ENCODE results near the gene TIFAB. TPM values are rescaled to one million over a fixed set of nuclear protein-coding genes. Genes with fewer than 3 reads are reported as not detected.

Gene TIFAB
- total RNA-seq, 1 experiment from 2014 or later: not detected

DNA sequence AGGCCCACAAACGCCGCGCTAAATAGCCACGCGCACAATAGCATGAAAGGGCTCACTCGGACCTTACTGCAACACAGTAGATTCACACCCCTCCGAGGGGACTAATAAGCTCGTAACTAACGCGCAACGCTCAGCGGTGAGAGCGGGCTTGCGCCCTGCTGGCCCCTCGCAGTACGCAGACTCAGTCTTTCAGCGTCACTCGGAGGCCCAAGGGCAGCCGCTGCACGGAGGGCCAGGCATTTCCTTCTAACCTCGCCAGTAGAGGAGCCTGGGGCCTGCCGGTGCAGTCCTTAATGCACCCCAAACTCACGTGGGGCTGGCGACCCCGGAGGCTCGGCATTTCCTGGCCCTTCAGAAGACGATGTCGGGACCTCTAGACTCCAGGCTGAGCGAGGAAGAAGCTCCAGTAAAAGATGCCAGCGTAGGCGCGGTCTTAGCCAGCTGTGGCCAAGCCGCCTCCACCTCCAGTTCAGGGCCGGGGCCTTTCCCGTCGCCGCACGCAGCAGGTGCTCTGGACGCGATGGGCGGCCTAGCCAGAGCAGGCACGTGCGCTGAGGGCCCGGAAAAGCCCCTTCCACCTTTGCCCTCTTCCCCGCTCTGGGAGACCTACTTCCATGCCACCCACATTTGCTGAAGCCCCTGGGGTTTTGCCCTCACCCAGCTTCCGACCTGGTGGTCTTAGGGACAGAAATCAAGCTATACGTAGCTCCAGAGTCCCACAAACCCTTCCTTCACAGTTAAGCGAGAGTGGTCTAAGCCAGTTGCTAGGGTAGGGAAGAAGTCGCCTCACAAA, 38.3 kb upstream of the TIFAB start:
- H3K4me2 ChIP-seq (ENCODE audit: low read length): no peak overlapping the region
- intact Hi-C loops (cut with micrococcal nuclease): no loop called here
- no peaks in the 10 kb centered on the region for H3K36me3 ChIP-seq (ENCODE audit: low read depth, low read length)

DNA sequence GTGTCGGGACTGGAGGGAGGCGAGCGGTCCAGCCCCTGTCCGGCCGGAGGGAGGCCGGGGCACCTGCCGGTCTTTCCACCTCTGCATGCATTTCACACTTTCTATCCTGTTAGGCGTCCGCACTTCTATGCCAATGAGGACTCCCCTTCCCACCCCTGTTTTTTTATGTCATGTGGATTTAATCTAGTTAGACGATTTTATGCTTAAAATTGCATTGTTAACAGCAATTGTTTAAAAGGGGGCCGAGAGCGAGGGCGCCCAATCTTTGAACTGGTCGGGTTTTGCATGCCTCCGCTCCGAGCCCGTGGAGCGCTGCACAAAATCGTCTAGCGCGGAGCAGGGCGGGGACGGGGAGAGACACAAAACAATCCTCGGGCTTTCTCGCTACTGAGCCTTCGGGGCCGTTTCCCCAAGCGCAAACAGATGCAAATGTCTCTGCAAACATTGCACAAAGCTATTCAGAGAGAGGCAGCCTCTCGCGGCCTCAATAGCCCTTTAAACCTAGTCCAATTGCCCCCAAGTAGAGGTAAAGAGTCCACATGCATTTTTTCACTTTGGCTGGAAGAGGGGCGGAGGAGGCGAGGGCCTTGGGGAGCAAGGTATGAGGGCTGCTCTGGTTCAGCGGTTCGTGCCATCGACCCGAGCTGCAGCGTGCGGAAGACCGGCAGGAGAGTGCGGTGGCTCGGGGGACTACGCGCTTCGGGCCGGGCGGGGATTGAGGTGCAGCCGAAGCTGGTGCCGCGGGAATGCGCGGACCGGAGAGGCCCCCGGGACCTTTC, 37.5 kb upstream of the TIFAB start:
- ATAC-seq (no peak), DNase-seq (no peak)
- H3K4me2 ChIP-seq (ENCODE audit: low read length): 0 out of 2 replicates have a peak overlapping the region, but pooled peaks have one; percentile 85
- H4K20me1 ChIP-seq (ENCODE audit: low read length): no peaks in the 10 kb centered on the region
- no peaks in the 10 kb centered on the region for H3K27me3 ChIP-seq (ENCODE audit: low read length)
- intact Hi-C loops (cut with micrococcal nuclease): no loop called here
- no TSS peak for BruUV-seq (replicated peaks)
- no peak overlapping the region for H2AFZ ChIP-seq (ENCODE audit: low read length)
- CTCF ChIA-PET: no interaction called here
- no peak for TF ChIP-seq CTCF (conservative IDR thresholded peaks at IDR 0.05; ENCODE audit: low read depth, low read length)
- no peak for TF ChIP-seq EZH2 (IDR thresholded peaks at IDR 0.05; ENCODE audit: low read length, unreplicated experiment)
- TF ChIP-seq EZH2phosphoT487 (IDR thresholded peaks at IDR 0.05; ENCODE audit: borderline replicate concordance, low read length): no peak
- H3K36me3 ChIP-seq (ENCODE audit: low read depth, low read length): no peaks in the 10 kb centered on the region
- H3K4me1 ChIP-seq (ENCODE audit: insufficient read depth, low read length): peaks cover 46% of the 10 kb centered on the region
- H3F3A ChIP-seq (ENCODE audit: low read length, unreplicated experiment): no peaks in the 10 kb centered on the region
- H3K9me2 ChIP-seq (replicated peaks; ENCODE audit: low read length): no peaks in the 10 kb centered on the region
- H3K27ac ChIP-seq (ENCODE audit: low read length): no peak overlapping the region
- no peaks in the 10 kb centered on the region for H3K9me3 ChIP-seq (ENCODE audit: low read length)
- H3K4me3 ChIP-seq (ENCODE audit: low read length): no peak overlapping the region
- no peak overlapping the region for H3K9ac ChIP-seq (ENCODE audit: low read length)
- no peaks in the 10 kb centered on the region for H3K79me2 ChIP-seq (ENCODE audit: low read length)
- POLR2A ChIA-PET (ENCODE audit: unreplicated experiment): no interaction called here

More for the DNA sequence above, 38.3 kb upstream of the TIFAB start:
- H3K9ac ChIP-seq (ENCODE audit: low read length): no peak overlapping the region
- BruUV-seq (replicated peaks): no TSS peak
- ChIA-PET POLR2A (ENCODE audit: unreplicated experiment) (no interaction called here), CTCF (no interaction called here)
- no peak overlapping the region for H3K4me3 ChIP-seq (ENCODE audit: low read length)
- H3K27ac ChIP-seq (ENCODE audit: low read length): no peak overlapping the region
- no peak for DNase-seq
- no peaks in the 10 kb centered on the region for H3K9me3 ChIP-seq (ENCODE audit: low read length)
- H3K27me3 ChIP-seq (ENCODE audit: low read length): no peaks in the 10 kb centered on the region
- no peak for ATAC-seq
- H3F3A ChIP-seq (ENCODE audit: low read length, unreplicated experiment): no peaks in the 10 kb centered on the region
- no peaks in the 10 kb centered on the region for H3K79me2 ChIP-seq (ENCODE audit: low read length)
- H2AFZ ChIP-seq (ENCODE audit: low read length): no peak overlapping the region
- H3K4me1 ChIP-seq (ENCODE audit: insufficient read depth, low read length): peaks cover 47% of the 10 kb centered on the region
- H4K20me1 ChIP-seq (ENCODE audit: low read length): no peaks in the 10 kb centered on the region
- no peaks in the 10 kb centered on the region for H3K9me2 ChIP-seq (replicated peaks; ENCODE audit: low read length)
- no peak for TF ChIP-seq EZH2phosphoT487 (IDR thresholded peaks at IDR 0.05; ENCODE audit: borderline replicate concordance, low read length)
- no peak for TF ChIP-seq EZH2 (IDR thresholded peaks at IDR 0.05; ENCODE audit: low read length, unreplicated experiment)
- no peak for TF ChIP-seq CTCF (conservative IDR thresholded peaks at IDR 0.05; ENCODE audit: low read depth, low read length)
